IMR-90 (cell line): ENCODE data around the gene TOX3. TPM values are rescaled to one million over a fixed set of nuclear protein-coding genes. Genes with fewer than 3 reads are reported as not detected.

ENCODE experiments used
- ATAC-seq: fragments of 200-7000 bp; cut with Tn5 transposase; 2 replicates; pipeline ENCODE4 v1.9.1; 2020; ENCODE audit warnings: low read depth, mild to moderate bottlenecking, moderate library complexity
- BruUV-seq: library from RNA; stranded (reverse); fragments of 400-500 nt; replicated peaks from 2 replicates; lab custom pipeline; 2021; lab: Mats Ljungman, UMichigan
- CTCF ChIA-PET: fragments of 300-600 bp; formaldehyde crosslinking; extraction: SDS; loops from one replicate; lab custom pipeline; 2021; ENCODE audit warnings: antibody characterized with exemption; lab: Yijun Ruan, JAX
- POLR2A ChIA-PET: fragments of 300-600 bp; sonication (Branson Sonifier 250); formaldehyde crosslinking; loops from one replicate; lab custom pipeline; 2022; ENCODE audit warnings: antibody characterized with exemption; ENCODE audit not compliant: unreplicated experiment; lab: Charles Lee
- DNase-seq: peaks from one replicate; pipeline ENCODE4 v3.0.0; 2013
- H2AFZ ChIP-seq: replicated peaks from 2 replicates; pipeline ENCODE3; 2013; ENCODE audit warnings: low read length, mild to moderate bottlenecking; ENCODE audit not compliant: poor library complexity
- H2AK5ac ChIP-seq: 2 replicates; pipeline ENCODE4 v1.6.1; 2013; ENCODE audit warnings: low read depth, low read length, inconsistent platforms
- H2AK9ac ChIP-seq: replicated peaks from 2 replicates; pipeline ENCODE3; 2013; ENCODE audit warnings: mild to moderate bottlenecking, low read depth, low read length, moderate library complexity; ENCODE audit not compliant: poor library complexity
- H2BK120ac ChIP-seq: 2 replicates; pipeline ENCODE4 v1.6.1; 2013; ENCODE audit warnings: low read depth, low read length, inconsistent platforms
- H2BK15ac ChIP-seq: 3 replicates; pipeline ENCODE4 v1.6.1; 2013; ENCODE audit warnings: low read depth, low read length, inconsistent platforms
- H2BK20ac ChIP-seq: 2 replicates; pipeline ENCODE4 v1.6.1; 2013; ENCODE audit warnings: low read depth, mild to moderate bottlenecking, inconsistent platforms, low read length, moderate library complexity
- H2BK5ac ChIP-seq: 2 replicates; pipeline ENCODE4 v1.6.1; 2013; ENCODE audit warnings: mild to moderate bottlenecking, low read depth, low read length, inconsistent platforms; ENCODE audit not compliant: poor library complexity, severe bottlenecking
- H3K14ac ChIP-seq: replicated peaks from 2 replicates; pipeline ENCODE4 v1.6.1; 2013; ENCODE audit warnings: low read depth, low read length, inconsistent platforms
- H3K18ac ChIP-seq: 2 replicates; pipeline ENCODE4 v1.6.1; 2013; ENCODE audit warnings: low read depth, low read length, control low read depth
- H3K23ac ChIP-seq: 2 replicates; pipeline ENCODE4 v1.6.1; 2013; ENCODE audit warnings: low read depth, low read length, inconsistent platforms
- H3K27ac ChIP-seq: 2 replicates; pipeline ENCODE4 v1.5.1; 2013; ENCODE audit warnings: mild to moderate bottlenecking, control low read depth, low read length; ENCODE audit not compliant: insufficient read depth
- H3K27me3 ChIP-seq: 2 replicates; pipeline ENCODE4 v1.6.1; 2013; ENCODE audit warnings: low read length; ENCODE audit not compliant: control insufficient read depth, insufficient read depth
- H3K36me3 ChIP-seq: 2 replicates; pipeline ENCODE4 v1.6.1; 2013; ENCODE audit warnings: low read length, mixed read lengths; ENCODE audit not compliant: control insufficient read depth, insufficient read depth
- H3K4ac ChIP-seq: 2 replicates; pipeline ENCODE4 v1.6.1; 2013; ENCODE audit warnings: low read depth, low read length, inconsistent platforms
- H3K4me1 ChIP-seq: 2 replicates; pipeline ENCODE4 v1.6.1; 2013; ENCODE audit warnings: low read length, mixed read lengths; ENCODE audit not compliant: control insufficient read depth, insufficient read depth
- H3K4me2 ChIP-seq: 2 replicates; pipeline ENCODE4 v1.6.1; 2013; ENCODE audit warnings: low read depth, mild to moderate bottlenecking, control low read depth, low read length, moderate library complexity
- H3K4me3 ChIP-seq: 2 replicates; pipeline ENCODE4 v1.5.1; 2013; ENCODE audit warnings: low read depth, mild to moderate bottlenecking, control low read depth, low read length, moderate library complexity; ENCODE audit not compliant: insufficient read depth
- H3K56ac ChIP-seq: 2 replicates; pipeline ENCODE4 v1.6.1; 2013; ENCODE audit warnings: low read length, inconsistent platforms; ENCODE audit not compliant: insufficient read depth; ENCODE audit errors: extremely low read depth
- H3K79me1 ChIP-seq, 2 experiments: 2 replicates each; pipeline ENCODE4 v1.6.1; 2013; ENCODE audit warnings: low read length in 2 of 2, inconsistent platforms in 1 of 2, low read depth in 1 of 2
- H3K9ac ChIP-seq: 2 replicates; pipeline ENCODE4 v1.6.1; 2013; ENCODE audit warnings: low read depth, low read length, control low read depth
- H3K9me1 ChIP-seq: 2 replicates; pipeline ENCODE4 v1.6.1; 2013; ENCODE audit warnings: low read length, inconsistent platforms; ENCODE audit not compliant: insufficient read depth
- H3K9me3 ChIP-seq: 2 replicates; pipeline ENCODE4 v1.6.1; 2013; ENCODE audit warnings: low read length; ENCODE audit not compliant: control insufficient read depth, insufficient read depth
- H4K20me1 ChIP-seq: 2 replicates; pipeline ENCODE4 v1.6.1; 2013; ENCODE audit warnings: low read length, inconsistent platforms; ENCODE audit not compliant: insufficient read depth
- H4K5ac ChIP-seq: 2 replicates; pipeline ENCODE4 v1.6.1; 2013; ENCODE audit warnings: mild to moderate bottlenecking, low read depth, low read length, control low read depth
- H4K8ac ChIP-seq, 2 experiments: 2 replicates each; pipeline ENCODE4 v1.6.1; 2013; ENCODE audit warnings: low read depth in 2 of 2, low read length in 2 of 2, control low read depth in 1 of 2, inconsistent platforms in 1 of 2
- H4K91ac ChIP-seq: 2 replicates; pipeline ENCODE4 v1.6.1; 2013; ENCODE audit warnings: low read depth, low read length, inconsistent platforms; ENCODE audit not compliant: insufficient read depth
- CEBPB ChIP-seq: IDR thresholded peaks from 2 replicates; pipeline ENCODE4 v1.6.1; 2012; ENCODE audit warnings: low read depth, low read length, improper control_type of control experiment
- FOS ChIP-seq: fragments of 150-350 bp; IDR thresholded peaks from 2 replicates; pipeline ENCODE4 v1.6.1; 2016; ENCODE audit warnings: low read depth, low read length
- MAFK ChIP-seq: IDR thresholded peaks from 2 replicates; pipeline ENCODE4 v1.6.1; 2012; ENCODE audit warnings: low read depth, low read length, improper control_type of control experiment
- MXI1 ChIP-seq: IDR thresholded peaks from 2 replicates; pipeline ENCODE4 v1.6.1; 2012; ENCODE audit warnings: low read depth, mild to moderate bottlenecking, low read length, moderate library complexity, borderline replicate concordance
- POLR2A ChIP-seq: IDR thresholded peaks from 2 replicates; pipeline ENCODE4 v1.6.1; 2012; ENCODE audit warnings: mild to moderate bottlenecking, low read depth, low read length
- RAD21 ChIP-seq: IDR thresholded peaks from 2 replicates; pipeline ENCODE4 v1.6.1; 2012; ENCODE audit warnings: low read length, improper control_type of control experiment
- RCOR1 ChIP-seq: IDR thresholded peaks from 2 replicates; pipeline ENCODE4 v1.6.1; 2012; ENCODE audit warnings: mild to moderate bottlenecking, low read length, improper control_type of control experiment; ENCODE audit not compliant: insufficient replicate concordance
- RFX5 ChIP-seq: IDR thresholded peaks from 2 replicates; pipeline ENCODE4 v1.8.0; 2012; ENCODE audit warnings: low read depth, mild to moderate bottlenecking, low read length, moderate library complexity
- USF2 ChIP-seq: fragments of 150-350 bp; IDR thresholded peaks from 2 replicates; pipeline ENCODE4 v1.6.1; 2017; ENCODE audit warnings: mild to moderate bottlenecking, antibody characterized with exemption, low read length, low read depth
- WGBS, 2 experiments: methylation state at CpG; one replicate each; pipeline versions ENCODE4 v1.1.5 to v1.1.7; 2013; ENCODE audit warnings: missing lambda C conversion rate in 2 of 2; ENCODE audit not compliant: insufficient read length in 1 of 2; ENCODE audit errors: extremely low coverage in 2 of 2; 5-methylcytosine and 5-hydroxymethylcytosine counted together
- dilution Hi-C: fragments of 300-500 bp; cut with HindIII; formaldehyde crosslinking; loops from one replicate; pipeline ENCODE4 v1.14.3; 2018; ENCODE audit warnings: low sequenced_read_pairs; ENCODE audit not compliant: unreplicated experiment
- in situ Hi-C: fragments of 300-500 bp; cut with MboI; formaldehyde crosslinking; loops from 3 replicates; pipeline ENCODE4 v1.14.3; 2019; ENCODE audit warnings: low sequenced_read_pairs, inconsistent platforms, mixed read lengths
- intact Hi-C: fragments of 100-400 bp; cut with micrococcal nuclease; formaldehyde crosslinking; loops from 2 replicates; pipeline ENCODE4 v1.10.0; 2022
- polyA plus RNA-seq, 3 experiments: library from polyadenylated mRNA; depleted of rRNA; stranded (reverse); fragments of >200 nt; gene quantifications; 2 replicates each; pipeline ENCODE4 v1.2.3, GENCODE V29; 2012; ENCODE audit warnings: low replicate concordance in 1 of 3
- total RNA-seq: library from RNA; depleted of rRNA; stranded (reverse); fragments of >200 nt; gene quantifications from 2 replicates; pipeline ENCODE4 v1.2.3, GENCODE V29; 2012
- TF ChIP-seq, protein P1 (sequence below): conservative IDR thresholded peaks from 2 replicates; pipeline ENCODE4 v1.5.1; 2012; ENCODE audit warnings: mild to moderate bottlenecking, low read depth, low read length, improper control_type of control experiment

The TOX3 gene
- total and polyA plus RNA-seq, 2 of the 4 experiments (the other 2 are of a cell fraction): not detected

- dilution Hi-C loops (no loop called here), in situ Hi-C loops (no loop called here), intact Hi-C loops (no loop called here)
- no TSS peak for BruUV-seq
- no CpG with 5 or more reads among the region's 5 CpGs for WGBS, 2 experiments
- peaks cover 3% of the 10 kb centered on the region; the same call in 1 of the 2 replicates for H3K9me3 ChIP-seq
- no peaks in the 10 kb centered on the region for H3K9me1 ChIP-seq
- H4K91ac ChIP-seq: no peak overlapping the region
- no peak overlapping the region for H2BK15ac ChIP-seq
- no peak overlapping the region for H3K27ac ChIP-seq
- no peaks in the 10 kb centered on the region for H3K4me1 ChIP-seq
- no peak overlapping the region for H3K4me2 ChIP-seq
- H2BK5ac ChIP-seq: no peak overlapping the region
- CTCF ChIA-PET: no interaction called here
- no peak overlapping the region for H3K14ac ChIP-seq
- ATAC-seq (no peak), DNase-seq (no peak)
- no peaks in the 10 kb centered on the region for H4K20me1 ChIP-seq
- H2AK5ac ChIP-seq: no peak overlapping the region
- H3K36me3 ChIP-seq: no peaks in the 10 kb centered on the region
- POLR2A ChIA-PET: no interaction called here
- no peaks in the 10 kb centered on the region for H3K79me1 ChIP-seq
- no peak overlapping the region for H3K9ac ChIP-seq
- H2BK20ac ChIP-seq: no peak overlapping the region
- no peak overlapping the region for H4K5ac ChIP-seq
- H3K4me3 ChIP-seq: no peak overlapping the region
- no peak overlapping the region for H3K18ac ChIP-seq
- H3K27me3 ChIP-seq: no peaks in the 10 kb centered on the region
- TF ChIP-seq MXI1 (no peak), MAFK (no peak), FOS (no peak), RCOR1 (no peak), POLR2A (no peak), USF2 (no peak), CEBPB (no peak), RFX5 (no peak), RAD21 (no peak)
- TF ChIP-seq, protein P1, sequence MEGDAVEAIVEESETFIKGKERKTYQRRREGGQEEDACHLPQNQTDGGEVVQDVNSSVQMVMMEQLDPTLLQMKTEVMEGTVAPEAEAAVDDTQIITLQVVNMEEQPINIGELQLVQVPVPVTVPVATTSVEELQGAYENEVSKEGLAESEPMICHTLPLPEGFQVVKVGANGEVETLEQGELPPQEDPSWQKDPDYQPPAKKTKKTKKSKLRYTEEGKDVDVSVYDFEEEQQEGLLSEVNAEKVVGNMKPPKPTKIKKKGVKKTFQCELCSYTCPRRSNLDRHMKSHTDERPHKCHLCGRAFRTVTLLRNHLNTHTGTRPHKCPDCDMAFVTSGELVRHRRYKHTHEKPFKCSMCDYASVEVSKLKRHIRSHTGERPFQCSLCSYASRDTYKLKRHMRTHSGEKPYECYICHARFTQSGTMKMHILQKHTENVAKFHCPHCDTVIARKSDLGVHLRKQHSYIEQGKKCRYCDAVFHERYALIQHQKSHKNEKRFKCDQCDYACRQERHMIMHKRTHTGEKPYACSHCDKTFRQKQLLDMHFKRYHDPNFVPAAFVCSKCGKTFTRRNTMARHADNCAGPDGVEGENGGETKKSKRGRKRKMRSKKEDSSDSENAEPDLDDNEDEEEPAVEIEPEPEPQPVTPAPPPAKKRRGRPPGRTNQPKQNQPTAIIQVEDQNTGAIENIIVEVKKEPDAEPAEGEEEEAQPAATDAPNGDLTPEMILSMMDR: no peak
- H2AFZ ChIP-seq: no peak overlapping the region
- H4K8ac ChIP-seq: no peak overlapping the region
- H2AK9ac ChIP-seq: no peak overlapping the region
- no peak overlapping the region for H2BK120ac ChIP-seq
- no peak overlapping the region for H3K4ac ChIP-seq
- H3K56ac ChIP-seq: no peak overlapping the region
- H3K23ac ChIP-seq: no peak overlapping the region
Measured at GRCh38 chr16:52562770-52563169, 15.8 kb upstream of the TOX3 start.
